Measurements from ENCODE around the gene SMIM11. TPM values are rescaled to one million over a fixed set of nuclear protein-coding genes. Genes with fewer than 3 reads are reported as not detected.

Gene SMIM11
- total and polyA plus RNA-seq, 2 of the 8 experiments (the other 6 are each of a cell fraction or from before 2014, with no cell fraction given): 1.0 to 3.2 TPM

DNA sequence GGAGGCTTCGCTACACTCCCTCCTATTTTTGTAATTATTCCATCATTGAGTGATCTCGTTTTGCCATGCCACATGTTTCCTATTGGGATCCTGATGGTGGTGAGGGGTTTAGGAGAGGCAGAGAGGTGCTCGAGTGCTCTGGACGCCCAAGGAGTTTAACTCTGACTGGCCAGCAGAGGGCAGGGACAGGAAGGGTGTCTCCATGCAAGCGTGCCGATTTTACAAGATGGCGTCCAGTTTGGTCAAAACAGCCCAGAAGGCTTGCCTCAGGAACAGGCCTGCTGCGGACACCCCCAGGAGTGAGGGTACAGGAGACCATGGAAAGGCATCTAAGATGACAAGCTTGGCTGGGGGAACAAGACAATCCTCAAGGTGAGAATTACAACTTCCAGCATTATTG is 45.3 kb upstream of the SMIM11 start (continued):
- TF ChIP-seq RAD21 (IDR thresholded peaks at IDR 0.05 in 1 of 2, conservative IDR thresholded peaks at IDR 0.05 in 1 of 2; ENCODE audit: low read depth in 2 of 2, low read length in 2 of 2) (peak; percentile 25 to 43), CBX8 (IDR thresholded peaks at IDR 0.05; ENCODE audit: borderline replicate concordance, low read depth, low read length) (no peak), SRF (IDR thresholded peaks at IDR 0.05; ENCODE audit: low read depth, low read length) (no peak), ASH2L (IDR thresholded peaks at IDR 0.05; ENCODE audit: low read length) (no peak), HDAC6 (IDR thresholded peaks at IDR 0.05; ENCODE audit: low read depth, low read length) (no peak), JUN (IDR thresholded peaks at IDR 0.05; ENCODE audit: low read depth, low read length) (no peak), GABPA (IDR thresholded peaks at IDR 0.05; ENCODE audit: borderline replicate concordance, insufficient read depth, low read length) (no peak), SP1 (IDR thresholded peaks at IDR 0.05; ENCODE audit: low read depth, low read length) (no peak), MAFK (IDR thresholded peaks at IDR 0.05; ENCODE audit: low read depth, low read length) (no peak), BRCA1 (IDR thresholded peaks at IDR 0.05; ENCODE audit: low read depth, low read length) (no peak), CEBPB (IDR thresholded peaks at IDR 0.05; ENCODE audit: low read depth, low read length) (no peak)
- TF ChIP-seq, protein P1, sequence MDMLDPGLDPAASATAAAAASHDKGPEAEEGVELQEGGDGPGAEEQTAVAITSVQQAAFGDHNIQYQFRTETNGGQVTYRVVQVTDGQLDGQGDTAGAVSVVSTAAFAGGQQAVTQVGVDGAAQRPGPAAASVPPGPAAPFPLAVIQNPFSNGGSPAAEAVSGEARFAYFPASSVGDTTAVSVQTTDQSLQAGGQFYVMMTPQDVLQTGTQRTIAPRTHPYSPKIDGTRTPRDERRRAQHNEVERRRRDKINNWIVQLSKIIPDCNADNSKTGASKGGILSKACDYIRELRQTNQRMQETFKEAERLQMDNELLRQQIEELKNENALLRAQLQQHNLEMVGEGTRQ (IDR thresholded peaks at IDR 0.05; ENCODE audit: low read length): no peak

All from H1 (cell line).